Right atrium auricular region (tissue), 2 donors: Measurements from ENCODE around the gene HS6ST2. TPM values are rescaled to one million over a fixed set of nuclear protein-coding genes. Genes with fewer than 3 reads are reported as not detected.

Experiments used
- DNase-seq: peaks from one replicate; pipeline ENCODE4 v3.0.0-alpha.2; 2019; ENCODE audit warnings: low spot score
- H3K27ac ChIP-seq, 2 donors: fragments of 200-600 bp; sonication (generic); 1 replicate in 1 of 2; 2 replicates in 1 of 2; pipeline ENCODE4 v1.5.1; 2016 to 2019
- H3K27me3 ChIP-seq, 2 donors: fragments of 200-600 bp; sonication (generic); one replicate each; pipeline versions ENCODE4 v1.5.1 to v1.6.0; 2017 to 2019
- H3K36me3 ChIP-seq: fragments of 200-600 bp; sonication (generic); one replicate; pipeline ENCODE4 v1.5.1; 2016
- H3K4me1 ChIP-seq, 2 donors: fragments of 200-600 bp; sonication (generic); one replicate each; pipeline versions ENCODE4 v1.5.1 to v1.6.0; 2017 to 2019
- H3K4me3 ChIP-seq, 2 donors: fragments of 200-600 bp; sonication (generic); 1 replicate in 1 of 2; 2 replicates in 1 of 2; pipeline ENCODE4 v1.5.1; 2017 to 2019; ENCODE audit warnings: mild to moderate bottlenecking in 1 of 2, moderate library complexity in 1 of 2
- H3K9me3 ChIP-seq, 2 donors: fragments of 200-600 bp; sonication (generic); one replicate each; pipeline ENCODE4 v1.5.1; 2019
- CTCF ChIP-seq, 2 donors: fragments of 200-600 bp; sonication (generic); IDR thresholded peaks; one replicate each; pipeline ENCODE4 v1.5.1; 2019; ENCODE audit warnings: antibody characterized with exemption in 2 of 2
- total RNA-seq, 2 donors: library from RNA; depleted of rRNA; stranded (reverse); fragments of >200 nt; gene quantifications; one replicate each; pipeline ENCODE4 v1.1.0, GENCODE V29; 2016

The HS6ST2 gene
- total RNA-seq, 2 donors from 2014 or later, result 0.26 to 0.39 TPM

DNA sequence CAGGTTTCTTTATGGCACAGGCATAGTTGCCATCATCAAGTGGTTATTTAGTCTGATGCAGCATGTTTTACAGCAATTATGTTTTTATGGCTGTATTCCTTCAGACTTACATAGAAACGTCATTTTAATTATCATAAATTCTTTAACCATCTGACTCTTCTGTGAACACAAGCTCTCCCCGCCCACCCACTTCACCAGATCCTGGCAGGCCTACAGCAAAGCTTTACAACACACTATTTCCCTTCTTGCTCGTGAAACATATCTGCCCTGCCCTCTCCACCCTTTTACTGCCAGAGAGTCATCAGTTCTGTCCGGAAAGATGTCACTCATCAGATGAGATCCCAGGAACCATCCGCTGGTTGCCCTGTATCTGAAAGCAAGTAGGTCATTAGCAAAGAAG lies 120.5 kb downstream of the HS6ST2 start:
- no peaks in the 10 kb centered on the region for H3K27me3 ChIP-seq
- no peak overlapping the region for H3K4me3 ChIP-seq
- no peak for TF ChIP-seq CTCF (IDR thresholded peaks at IDR 0.05)
- no peak overlapping the region for H3K27ac ChIP-seq
- H3K9me3 ChIP-seq, result no peaks in the 10 kb centered on the region
- no peaks in the 10 kb centered on the region for H3K4me1 ChIP-seq
- H3K36me3 ChIP-seq, result no peaks in the 10 kb centered on the region
- DNase-seq, result no peak

DNA sequence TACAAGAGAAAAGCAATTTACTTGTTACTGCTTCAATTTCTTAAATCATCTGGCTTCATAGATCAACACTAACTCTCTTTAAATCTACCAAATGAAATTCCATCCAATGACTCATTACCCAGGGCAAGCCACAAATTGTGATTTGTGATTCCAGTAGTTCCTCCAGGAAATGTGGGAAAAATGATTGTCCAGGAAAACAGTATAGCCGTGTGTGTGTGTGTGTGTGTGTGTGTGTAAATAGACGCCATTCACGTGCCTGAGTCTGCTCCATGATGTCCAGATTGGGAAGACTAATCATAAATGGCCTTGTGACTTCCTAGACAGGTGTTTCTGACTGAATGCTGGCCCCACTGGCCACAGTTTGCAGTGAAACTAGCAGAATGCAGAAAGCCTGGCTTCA lies 121.3 kb downstream of the HS6ST2 start:
- H3K27ac ChIP-seq, result no peak overlapping the region
- H3K9me3 ChIP-seq, result no peaks in the 10 kb centered on the region
- no peaks in the 10 kb centered on the region for H3K4me1 ChIP-seq
- no peak for TF ChIP-seq CTCF (IDR thresholded peaks at IDR 0.05)
- DNase-seq, result no peak
- H3K36me3 ChIP-seq, result no peaks in the 10 kb centered on the region
- no peak overlapping the region for H3K4me3 ChIP-seq
- H3K27me3 ChIP-seq, result no peaks in the 10 kb centered on the region

GRCh38 chrX:132836471-132836870 lies 122.0 kb downstream of the HS6ST2 start:
- no peak for TF ChIP-seq CTCF (IDR thresholded peaks at IDR 0.05)

DNA sequence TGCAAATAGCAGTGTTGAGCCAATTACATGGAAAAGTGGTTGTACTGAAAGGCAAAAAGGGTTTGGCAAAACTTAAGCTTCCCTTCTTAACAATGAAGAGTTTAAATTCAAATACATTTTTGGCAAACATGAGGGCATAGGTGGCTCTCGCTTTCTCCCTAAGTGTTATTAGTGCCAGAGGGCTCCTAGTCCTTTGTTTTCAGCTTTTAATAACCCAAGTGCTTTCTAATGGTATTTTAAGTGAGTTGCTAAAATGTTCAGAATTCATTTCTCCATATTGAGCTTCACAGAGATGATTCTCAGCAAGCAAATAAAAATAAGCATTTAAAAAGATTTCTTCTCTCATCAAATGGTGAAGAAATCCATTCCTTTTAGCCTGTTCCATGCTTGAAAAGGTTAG lies 123.7 kb downstream of the HS6ST2 start:
- Histone ChIP-seq H3K27ac (no peak overlapping the region), H3K36me3 (no peaks in the 10 kb centered on the region), H3K4me3 (no peak overlapping the region), H3K4me1 (no peaks in the 10 kb centered on the region), H3K9me3 (no peaks in the 10 kb centered on the region), H3K27me3 (no peaks in the 10 kb centered on the region)
- no peak for TF ChIP-seq CTCF (IDR thresholded peaks at IDR 0.05)
- no peak for DNase-seq

More at GRCh38 chrX:132836471-132836870, 122.0 kb downstream of the HS6ST2 start:
- Histone ChIP-seq H3K9me3 (no peaks in the 10 kb centered on the region), H3K27me3 (no peaks in the 10 kb centered on the region), H3K4me3 (no peak overlapping the region), H3K4me1 (no peaks in the 10 kb centered on the region), H3K27ac (no peak overlapping the region), H3K36me3 (no peaks in the 10 kb centered on the region)
- DNase-seq, result no peak

- DNase-seq, result no peak
These were observed 124.3 kb downstream of the HS6ST2 start for GRCh38 chrX:132834109-132834508.

More at GRCh38 chrX:132834109-132834508, 124.3 kb downstream of the HS6ST2 start:
- Histone ChIP-seq H3K27ac (no peak overlapping the region), H3K36me3 (no peaks in the 10 kb centered on the region), H3K27me3 (no peaks in the 10 kb centered on the region), H3K4me3 (no peak overlapping the region), H3K4me1 (no peaks in the 10 kb centered on the region), H3K9me3 (no peaks in the 10 kb centered on the region)
- no peak for TF ChIP-seq CTCF (IDR thresholded peaks at IDR 0.05)
